K562 (cell line): ENCODE measurements around the gene PGLYRP1. TPM values are rescaled to one million over a fixed set of nuclear protein-coding genes. Genes with fewer than 3 reads are reported as not detected.

ENCODE experiments used
- ATF6 ChIP-seq: sonication (generic); formaldehyde crosslinking; IDR thresholded peaks from 2 replicates; pipeline ENCODE4 v1.4.0; 2020; ENCODE audit warnings: mild to moderate bottlenecking, missing genetic modification reagents
- CEBPG ChIP-seq, 3 experiments: fragments of 200-800 bp in 1 of 3; sonication (Bioruptor generic) in 1 of 3; sonication (generic) in 1 of 3; formaldehyde crosslinking in 1 of 3; IDR thresholded peaks in 2 of 3; conservative IDR thresholded peaks in 1 of 3; 2 replicates each; pipeline versions ENCODE4 v1.6.1 to v1.8.0; 2016 to 2022; ENCODE audit warnings: missing compliant biosample characterization in 2 of 3, missing genetic modification characterization in 2 of 3, mild to moderate bottlenecking in 1 of 3, missing genetic modification reagents in 1 of 3
- ETS1 ChIP-seq: conservative IDR thresholded peaks from 2 replicates; pipeline ENCODE4 v1.6.1; 2011; ENCODE audit warnings: low read depth, mild to moderate bottlenecking, low read length; ENCODE audit not compliant: control insufficient read depth
- HDAC1 ChIP-seq, 2 experiments: fragments of 450-650 bp; IDR thresholded peaks; 2 replicates each; pipeline ENCODE4 v1.6.1; 2016 to 2017; ENCODE audit warnings: inconsistent platforms in 1 of 2, mild to moderate bottlenecking in 1 of 2, moderate library complexity in 1 of 2
- HDAC2 ChIP-seq: fragments of 450-650 bp; IDR thresholded peaks from 2 replicates; pipeline ENCODE4 v1.6.1; 2016; ENCODE audit warnings: mild to moderate bottlenecking
- KDM1A ChIP-seq, 2 experiments: fragments of 450-650 bp; IDR thresholded peaks; 2 replicates each; pipeline ENCODE4 v1.6.1; 2016; ENCODE audit warnings: mild to moderate bottlenecking in 2 of 2
- L3MBTL2 ChIP-seq: fragments of 450-650 bp; IDR thresholded peaks from 2 replicates; pipeline ENCODE4 v1.6.1; 2016; ENCODE audit warnings: mild to moderate bottlenecking, moderate library complexity
- U2AF1 ChIP-seq: fragments of 200-400 bp; formaldehyde crosslinking; optimal IDR thresholded peaks from 2 replicates; pipeline ENCODE3; 2017; ENCODE audit warnings: mild to moderate bottlenecking, low read depth, low read length, moderate library complexity
- ZNF324 ChIP-seq: fragments of 250-450 bp; sonication (Bioruptor Pico); IDR thresholded peaks from 2 replicates; pipeline ENCODE4 v1.4.0; 2020; ENCODE audit warnings: mild to moderate bottlenecking
- polyA plus RNA-seq, 8 experiments: library from polyadenylated mRNA; depleted of rRNA in 4 of 8; stranded (reverse) in 5 of 8; unstranded in 3 of 8; fragments of >200 nt; fragmentation: Nextera tagmentation in 2 of 8; fragmentation: Illumina TruSeq in 1 of 8; extraction: Ambion mirVana in 2 of 8; extraction: Trizol in 1 of 8; gene quantifications; 2 replicates each; pipeline versions ENCODE4 v1.2.1 to v1.2.3, GENCODE V29; 2011 to 2014; ENCODE audit warnings: inconsistent platforms in 1 of 8, missing spikeins in 1 of 8
- total RNA-seq, 7 experiments: library from RNA; depleted of rRNA in 6 of 7; stranded (reverse); fragments of >200 nt in 6 of 7; fragmentation: Illumina TruSeq in 2 of 7; extraction: Trizol in 2 of 7; gene quantifications; 2 replicates each; pipeline versions ENCODE4 v1.2.1 to v1.2.3, GENCODE V29; 2011 to 2021; ENCODE audit warnings: low replicate concordance in 1 of 7
- TF ChIP-seq, protein P1 (sequence below), 2 experiments: fragments of 450-650 bp; conservative IDR thresholded peaks; 2 replicates each; pipeline ENCODE4 v1.6.1; 2017; ENCODE audit warnings: mild to moderate bottlenecking in 2 of 2, moderate library complexity in 2 of 2
- TF ChIP-seq, protein P2 (sequence below): fragments of 450-650 bp; IDR thresholded peaks from 2 replicates; pipeline ENCODE4 v1.6.1; 2018; ENCODE audit warnings: mild to moderate bottlenecking, low read depth; ENCODE audit not compliant: partially characterized antibody

PGLYRP1 gene
- total and polyA plus RNA-seq, 9 of the 15 experiments (the other 6 are each of a cell fraction or from before 2014, with no cell fraction given): not detected

DNA sequence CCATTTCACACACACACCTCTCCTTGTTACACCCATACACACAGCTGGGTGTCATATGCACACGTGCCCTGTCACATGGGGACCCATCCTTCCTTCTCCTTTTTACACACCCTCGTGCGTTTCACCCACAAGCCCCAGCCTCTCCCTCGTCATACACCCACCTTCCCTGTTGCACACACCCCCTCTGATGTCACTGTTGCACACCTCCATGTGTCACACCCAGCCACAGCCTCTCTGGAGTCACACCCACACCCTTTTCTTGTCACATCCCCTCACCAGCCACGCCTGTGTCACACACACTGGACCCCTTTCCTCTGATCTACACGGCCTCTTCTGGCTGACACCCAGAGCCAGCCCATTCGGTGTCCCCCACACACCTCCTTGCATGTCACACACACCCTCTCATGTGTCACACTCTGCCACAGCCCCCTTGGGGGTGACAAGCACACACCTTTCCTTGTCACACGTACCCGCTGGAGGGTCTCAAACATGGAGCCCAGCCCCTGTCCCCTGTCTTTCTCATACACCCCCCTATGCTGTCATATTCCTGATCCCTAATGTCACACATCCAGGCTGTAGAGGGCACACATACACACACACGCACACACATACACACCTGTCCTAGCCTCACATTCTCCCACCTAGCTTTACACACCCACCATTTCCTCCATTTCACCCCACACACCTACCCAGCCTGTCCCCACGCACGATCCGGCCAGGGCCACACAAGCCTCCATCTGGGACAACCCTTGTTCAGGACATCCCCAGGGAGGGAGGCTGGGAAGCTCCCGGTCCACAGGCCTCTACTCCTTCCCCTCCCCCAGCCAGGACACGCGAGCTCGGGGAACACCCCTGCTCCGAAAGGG, 50.5 kb downstream of the PGLYRP1 start (continued):
- TF ChIP-seq, protein P1, sequence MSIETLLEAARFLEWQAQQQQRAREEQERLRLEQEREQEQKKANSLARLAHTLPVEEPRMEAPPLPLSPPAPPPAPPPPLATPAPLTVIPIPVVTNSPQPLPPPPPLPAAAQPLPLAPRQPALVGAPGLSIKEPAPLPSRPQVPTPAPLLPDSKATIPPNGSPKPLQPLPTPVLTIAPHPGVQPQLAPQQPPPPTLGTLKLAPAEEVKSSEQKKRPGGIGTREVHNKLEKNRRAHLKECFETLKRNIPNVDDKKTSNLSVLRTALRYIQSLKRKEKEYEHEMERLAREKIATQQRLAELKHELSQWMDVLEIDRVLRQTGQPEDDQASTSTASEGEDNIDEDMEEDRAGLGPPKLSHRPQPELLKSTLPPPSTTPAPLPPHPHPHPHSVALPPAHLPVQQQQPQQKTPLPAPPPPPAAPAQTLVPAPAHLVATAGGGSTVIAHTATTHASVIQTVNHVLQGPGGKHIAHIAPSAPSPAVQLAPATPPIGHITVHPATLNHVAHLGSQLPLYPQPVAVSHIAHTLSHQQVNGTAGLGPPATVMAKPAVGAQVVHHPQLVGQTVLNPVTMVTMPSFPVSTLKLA (conservative IDR thresholded peaks at IDR 0.05): 0 out of 4 replicates have a peak, but pooled peaks of 1 of the 2 experiments have one; percentile 40
- TF ChIP-seq ETS1 (no peak), U2AF1 (no peak), CEBPG (CRISPR knock-in tag; IDR thresholded peaks at IDR 0.05) (no peak), CEBPG (tag; conservative IDR thresholded peaks at IDR 0.05 in 1 of 2, IDR thresholded peaks at IDR 0.05 in 1 of 2) (no peak), L3MBTL2 (no peak), ATF6 (CRISPR knock-in tag) (no peak), HDAC1 (IDR thresholded peaks at IDR 0.05) (peak in 1 of 2 experiments; percentile 36; a peak in 1 of 4 replicates), HDAC2 (no peak), ZNF324 (CRISPR knock-in tag) (no peak), KDM1A (IDR thresholded peaks at IDR 0.05) (no peak)
- TF ChIP-seq, protein P2, sequence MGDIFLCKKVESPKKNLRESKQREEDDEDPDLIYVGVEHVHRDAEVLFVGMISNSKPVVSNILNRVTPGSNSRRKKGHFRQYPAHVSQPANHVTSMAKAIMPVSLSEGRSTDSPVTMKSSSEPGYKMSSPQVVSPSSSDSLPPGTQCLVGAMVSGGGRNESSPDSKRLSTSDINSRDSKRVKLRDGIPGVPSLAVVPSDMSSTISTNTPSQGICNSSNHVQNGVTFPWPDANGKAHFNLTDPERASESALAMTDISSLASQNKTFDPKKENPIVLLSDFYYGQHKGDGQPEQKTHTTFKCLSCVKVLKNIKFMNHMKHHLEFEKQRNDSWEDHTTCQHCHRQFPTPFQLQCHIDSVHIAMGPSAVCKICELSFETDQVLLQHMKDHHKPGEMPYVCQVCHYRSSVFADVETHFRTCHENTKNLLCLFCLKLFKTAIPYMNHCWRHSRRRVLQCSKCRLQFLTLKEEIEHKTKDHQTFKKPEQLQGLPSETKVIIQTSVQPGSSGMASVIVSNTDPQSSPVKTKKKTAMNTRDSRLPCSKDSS: no peak
